NCI-H345 treated with DMSO at 0.1 percent for 48 hours (cell line): Measurements from ENCODE around the gene SEMA7A.

Source experiments
- DNase-seq: peaks from one replicate; lab custom pipeline; 2025; ENCODE audit not compliant: unreplicated experiment; lab: John Stamatoyannopoulos, UW

Gene SEMA7A

GRCh38 chr15:74387621-74388362, 46.0 kb downstream of the SEMA7A start:
- no peak for DNase-seq

DNA sequence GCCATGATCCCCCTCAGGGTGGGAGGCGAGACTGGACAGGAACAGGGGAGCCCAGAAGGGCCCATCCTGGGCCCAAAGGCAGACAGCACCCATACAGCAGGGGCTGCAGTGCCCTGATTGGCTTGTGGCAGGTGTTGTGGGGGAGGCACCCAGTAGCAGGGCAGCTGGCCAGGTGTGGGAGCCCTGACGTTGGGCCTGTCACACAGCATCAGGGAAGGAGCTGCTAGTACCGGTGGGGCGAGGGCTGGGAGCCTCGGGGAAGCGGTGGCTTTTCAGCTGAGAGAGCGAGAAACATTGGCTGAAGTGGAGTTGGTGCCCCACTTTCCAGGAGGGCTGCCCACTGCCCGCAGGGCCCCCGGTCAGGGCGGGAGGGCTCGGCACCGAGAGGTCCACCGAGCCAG, 46.6 kb downstream of the SEMA7A start:
- no peak for DNase-seq

DNA sequence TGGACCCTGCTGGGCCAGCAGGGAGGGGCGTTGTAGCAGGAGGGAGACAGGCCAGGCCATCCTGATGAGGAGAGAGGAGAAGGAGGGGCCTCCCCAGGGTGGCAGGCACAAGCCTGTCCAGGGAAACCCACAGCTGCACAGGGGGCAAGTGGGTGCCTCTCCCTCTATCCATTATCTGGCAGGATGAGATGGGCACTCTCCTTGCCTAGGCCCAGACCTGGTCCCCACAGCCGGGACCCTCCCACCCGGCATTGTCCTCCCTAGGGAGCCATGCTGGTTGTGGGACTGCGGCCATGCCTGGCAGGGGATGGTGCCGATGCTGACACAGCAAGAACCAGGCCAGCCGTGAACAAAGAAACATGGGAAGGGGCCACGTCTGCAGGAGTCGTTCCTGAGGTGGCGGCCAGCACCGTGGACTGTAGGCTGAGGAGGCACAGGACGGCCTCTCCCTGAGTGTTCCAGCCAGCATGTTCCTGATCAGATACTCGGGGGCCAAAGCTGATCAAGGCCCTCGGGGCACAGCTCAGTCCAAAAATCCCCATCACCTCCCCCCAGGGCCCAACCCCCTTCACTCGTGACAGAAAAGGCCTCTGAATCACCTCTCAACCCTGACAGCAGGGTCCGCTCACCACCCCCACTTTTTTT, 47.1 kb downstream of the SEMA7A start:
- DNase-seq, result no peak

GRCh38 chr15:74385733-74386132, 48.0 kb downstream of the SEMA7A start:
- no peak for DNase-seq

- DNase-seq, result no peak
These were observed 48.7 kb downstream of the SEMA7A start for GRCh38 chr15:74384881-74385643.

DNA sequence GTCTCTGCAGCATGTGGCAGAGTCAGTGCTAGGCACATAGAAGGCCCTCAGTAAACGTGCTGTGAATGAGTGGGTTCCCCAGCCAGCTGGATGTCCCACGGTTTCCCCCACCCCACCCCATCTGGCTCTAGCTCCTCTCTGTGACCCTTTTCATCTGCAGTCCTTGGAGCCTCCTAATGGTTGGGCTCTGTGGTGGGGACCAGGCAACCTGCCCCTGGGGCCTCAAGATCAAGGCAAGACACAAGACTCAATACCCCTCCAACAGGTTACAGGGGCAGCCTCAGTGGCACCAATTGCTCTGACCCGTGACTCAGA, 49.2 kb downstream of the SEMA7A start:
- DNase-seq, result no peak

DNA sequence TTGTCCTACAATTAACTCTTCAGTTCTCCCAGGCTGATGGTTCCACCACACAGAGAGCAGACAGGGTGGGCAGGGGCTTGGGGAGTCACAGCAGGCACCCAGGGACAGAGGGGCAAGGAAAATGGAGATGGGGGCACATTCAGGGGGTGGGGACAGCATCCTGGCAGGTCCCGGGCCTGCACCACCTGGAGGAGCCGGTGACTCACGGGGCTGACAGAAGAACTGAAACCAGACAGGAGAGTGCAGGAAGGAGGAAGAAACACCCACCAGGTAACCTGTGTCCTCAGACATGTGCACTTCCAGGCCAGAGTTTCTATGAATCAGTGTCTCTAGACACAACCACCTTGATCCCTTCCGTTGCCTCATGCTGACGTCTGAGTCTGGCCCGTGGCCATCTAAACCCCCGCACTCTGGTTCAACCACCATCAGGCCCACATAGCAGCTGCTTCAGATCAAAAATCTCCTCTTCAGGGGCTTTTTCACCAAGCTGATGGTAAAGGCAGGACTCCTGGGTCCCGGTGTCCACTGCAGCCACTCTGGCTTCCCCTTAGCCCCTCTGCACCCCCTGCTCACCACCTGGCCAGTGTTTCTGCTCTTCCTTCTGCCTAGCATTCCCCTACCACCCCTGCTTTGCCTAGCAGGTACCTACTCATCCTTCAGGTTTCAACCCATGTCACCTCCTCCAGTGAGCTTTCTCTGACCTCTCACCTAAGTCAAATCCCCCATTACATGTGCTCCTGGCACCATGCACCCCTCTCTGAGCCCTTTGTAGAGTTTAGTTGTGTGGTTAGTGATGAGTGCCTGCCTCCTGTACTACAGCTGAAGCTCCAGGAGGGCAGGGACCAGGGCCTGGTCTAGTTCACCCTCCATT, 49.8 kb downstream of the SEMA7A start:
- no peak for DNase-seq

- no peak for DNase-seq
These were observed 50.5 kb downstream of the SEMA7A start for GRCh38 chr15:74383286-74383685.

- peak; percentile 3 for DNase-seq
These were observed 51.5 kb downstream of the SEMA7A start for GRCh38 chr15:74382004-74382816.

DNA sequence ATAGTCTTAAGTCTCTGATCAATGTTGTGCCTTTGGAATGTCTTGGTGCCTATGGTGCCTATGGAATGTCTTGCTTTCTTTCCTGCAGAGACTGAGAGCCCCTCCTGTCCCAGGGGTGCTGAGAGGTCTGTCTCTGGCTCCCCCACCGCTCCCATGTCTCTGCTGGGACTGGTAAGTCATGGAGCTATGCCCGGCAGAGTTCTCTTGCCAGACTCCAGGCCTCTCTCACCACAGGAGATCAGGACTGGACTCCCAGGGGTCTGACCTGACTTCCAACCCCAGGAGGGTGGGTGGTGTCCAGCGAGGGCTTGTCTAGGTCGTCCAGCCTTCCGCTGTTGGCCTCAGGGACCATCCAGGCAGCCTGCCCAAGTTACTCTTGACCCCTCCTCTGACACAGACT, 52.3 kb downstream of the SEMA7A start:
- DNase-seq, result no peak

DNA sequence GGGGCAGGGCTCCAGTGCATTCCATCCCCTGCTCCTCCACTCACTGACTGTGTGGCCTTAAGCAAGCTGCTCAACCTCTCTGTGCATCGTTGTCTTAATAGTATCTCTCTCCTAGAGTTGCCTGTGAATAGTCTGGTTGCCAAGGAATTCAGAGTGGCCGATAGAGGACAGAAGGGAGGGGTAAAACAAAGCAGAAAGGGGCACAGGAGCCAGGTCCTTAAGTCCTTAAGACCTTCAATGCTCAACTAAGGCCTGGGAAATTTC, 52.6 kb downstream of the SEMA7A start:
- no peak for DNase-seq

DNA sequence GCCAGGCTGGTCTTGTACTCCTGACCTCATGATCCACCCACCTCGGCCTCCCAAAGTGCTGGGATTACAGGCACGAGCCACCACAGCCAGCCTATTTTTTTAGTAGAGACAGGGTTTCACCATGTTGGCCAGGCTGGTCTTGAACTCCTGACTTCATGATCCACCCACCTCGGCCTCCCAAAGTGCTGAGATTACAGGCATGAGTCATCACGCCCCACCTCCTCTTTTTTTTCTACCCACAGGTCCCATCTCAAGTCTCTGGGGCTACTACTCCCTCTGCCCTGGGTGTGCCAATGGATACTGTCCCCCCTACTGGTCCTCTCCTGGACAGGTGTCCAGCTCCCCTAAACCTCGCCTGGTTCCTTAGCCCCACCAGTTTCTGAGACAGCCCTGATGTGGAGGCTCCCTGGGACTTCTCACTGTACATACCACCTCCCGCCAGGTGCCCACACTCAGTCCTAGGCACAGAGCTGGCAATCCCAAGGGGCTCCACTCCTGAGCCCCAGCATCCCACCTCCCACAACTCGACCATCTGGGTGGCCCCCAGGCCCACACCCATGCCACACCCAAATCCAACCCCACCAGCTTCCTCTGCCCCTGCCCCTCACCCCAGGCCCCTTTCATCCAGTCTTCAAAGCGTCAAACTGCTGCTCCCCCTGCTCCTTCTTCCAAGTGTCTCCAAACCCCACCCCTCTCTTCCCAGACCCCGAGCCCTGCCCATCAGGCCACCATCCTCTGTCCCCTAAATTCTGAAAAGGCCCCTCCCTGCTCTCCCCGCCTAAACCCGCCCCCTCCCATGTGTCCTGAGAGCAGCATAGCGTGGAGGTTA, 53.2 kb downstream of the SEMA7A start:
- DNase-seq, result no peak

DNA sequence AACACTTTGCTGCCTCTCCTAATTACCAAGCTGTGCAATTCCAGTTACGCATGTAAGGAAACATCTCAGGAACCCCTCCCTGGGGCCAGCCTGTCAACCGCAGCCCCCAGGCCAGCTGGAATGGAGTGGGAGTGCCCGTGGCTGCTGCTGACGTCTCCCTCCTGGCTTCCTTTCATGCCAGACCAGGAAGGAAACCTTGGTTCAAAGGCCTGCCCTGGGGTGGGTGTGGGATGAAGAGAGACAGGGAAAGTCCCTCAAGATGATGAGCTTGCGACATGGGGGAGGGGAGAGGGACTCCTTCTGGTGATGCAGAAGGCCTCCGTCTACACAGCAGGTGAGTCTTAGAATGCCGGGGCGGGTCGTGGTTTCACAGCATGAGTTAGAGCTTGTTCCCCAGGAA, 54.9 kb downstream of the SEMA7A start:
- DNase-seq, result no peak

GRCh38 chr15:74377831-74378766, 55.7 kb downstream of the SEMA7A start:
- DNase-seq, result no peak

GRCh38 chr15:74376825-74377581, 56.8 kb downstream of the SEMA7A start:
- DNase-seq, result no peak

GRCh38 chr15:74376226-74376625, 57.5 kb downstream of the SEMA7A start:
- DNase-seq, result no peak

GRCh38 chr15:74375303-74375693, 58.5 kb downstream of the SEMA7A start:
- DNase-seq, result peak; percentile 31
